HUES48 (cell line): ENCODE results near the gene PSMD6.
A peak's percentile ranks its signal among the peaks of the same experiment; 100 is the strongest.

Source experiments
- H3K27ac ChIP-seq: one replicate; pipeline ENCODE4 v1.7.0; 2013; ENCODE audit warnings: low read depth, low read length, inconsistent platforms
- H3K27me3 ChIP-seq: 2 replicates; pipeline ENCODE4 v1.6.1; 2013; ENCODE audit warnings: mild to moderate bottlenecking, low read length; ENCODE audit not compliant: control insufficient read depth, insufficient read depth
- H3K36me3 ChIP-seq: 2 replicates; pipeline ENCODE4 v1.6.1; 2013; ENCODE audit warnings: low read length; ENCODE audit not compliant: control insufficient read depth, insufficient read depth
- H3K4me1 ChIP-seq: 2 replicates; pipeline ENCODE4 v1.6.1; 2013; ENCODE audit warnings: mild to moderate bottlenecking, low read length; ENCODE audit not compliant: control insufficient read depth, insufficient read depth
- H3K4me3 ChIP-seq: 2 replicates; pipeline ENCODE4 v1.5.1; 2013; ENCODE audit warnings: mild to moderate bottlenecking, low read depth, low read length
- H3K9ac ChIP-seq: 2 replicates; pipeline ENCODE4 v1.6.1; 2013; ENCODE audit warnings: mild to moderate bottlenecking, low read depth, low read length, moderate library complexity
- H3K9me3 ChIP-seq: 2 replicates; pipeline ENCODE4 v1.6.1; 2013; ENCODE audit warnings: low read length; ENCODE audit not compliant: control insufficient read depth, insufficient read depth

The PSMD6 gene

GRCh38 chr3:63976872-63977200 is 46.5 kb downstream of the PSMD6 start:
- peaks cover 17% of the 10 kb centered on the region for H3K4me1 ChIP-seq
- peaks cover 18% of the 10 kb centered on the region for H3K36me3 ChIP-seq
- no peak overlapping the region for H3K9ac ChIP-seq
- H3K4me3 ChIP-seq: no peak overlapping the region
- no peaks in the 10 kb centered on the region for H3K9me3 ChIP-seq
- no peaks in the 10 kb centered on the region for H3K27me3 ChIP-seq
- no peak overlapping the region for H3K27ac ChIP-seq

GRCh38 chr3:63976161-63976871 is 47.0 kb downstream of the PSMD6 start:
- peaks cover 14% of the 10 kb centered on the region for H3K36me3 ChIP-seq
- H3K9ac ChIP-seq: no peak overlapping the region
- peaks cover 22% of the 10 kb centered on the region for H3K4me1 ChIP-seq
- H3K4me3 ChIP-seq: no peak overlapping the region
- no peak overlapping the region for H3K27ac ChIP-seq
- no peaks in the 10 kb centered on the region for H3K9me3 ChIP-seq
- no peaks in the 10 kb centered on the region for H3K27me3 ChIP-seq

GRCh38 chr3:63975723-63976122 is 47.6 kb downstream of the PSMD6 start:
- H3K4me3 ChIP-seq: no peak overlapping the region
- no peaks in the 10 kb centered on the region for H3K27me3 ChIP-seq
- H3K9ac ChIP-seq: no peak overlapping the region
- no peak overlapping the region for H3K27ac ChIP-seq
- peaks cover 8% of the 10 kb centered on the region for H3K36me3 ChIP-seq
- peaks cover 28% of the 10 kb centered on the region for H3K4me1 ChIP-seq
- H3K9me3 ChIP-seq: no peaks in the 10 kb centered on the region

GRCh38 chr3:63974451-63974850 is 48.8 kb downstream of the PSMD6 start:
- Histone ChIP-seq H3K4me3 (no peak overlapping the region), H3K27ac (no peak overlapping the region), H3K9me3 (no peaks in the 10 kb centered on the region), H3K4me1 (peaks cover 41% of the 10 kb centered on the region), H3K27me3 (no peaks in the 10 kb centered on the region), H3K9ac (no peak overlapping the region), H3K36me3 (no peaks in the 10 kb centered on the region)

- no peak overlapping the region for H3K27ac ChIP-seq
These were observed 49.9 kb downstream of the PSMD6 start for GRCh38 chr3:63973406-63973805.

GRCh38 chr3:63972987-63973386 is 50.3 kb downstream of the PSMD6 start:
- Histone ChIP-seq H3K4me3 (no peak overlapping the region), H3K9me3 (no peaks in the 10 kb centered on the region), H3K27ac (no peak overlapping the region), H3K27me3 (no peaks in the 10 kb centered on the region), H3K36me3 (no peaks in the 10 kb centered on the region), H3K9ac (no peak overlapping the region), H3K4me1 (peaks cover 56% of the 10 kb centered on the region)

More at GRCh38 chr3:63973406-63973805, 49.9 kb downstream of the PSMD6 start:
- no peaks in the 10 kb centered on the region for H3K36me3 ChIP-seq
- peaks cover 51% of the 10 kb centered on the region for H3K4me1 ChIP-seq
- no peak overlapping the region for H3K4me3 ChIP-seq
- H3K27me3 ChIP-seq: no peaks in the 10 kb centered on the region
- no peaks in the 10 kb centered on the region for H3K9me3 ChIP-seq
- H3K9ac ChIP-seq: no peak overlapping the region

GRCh38 chr3:63972196-63972595 is 51.1 kb downstream of the PSMD6 start:
- no peak overlapping the region for H3K9ac ChIP-seq
- H3K27me3 ChIP-seq: no peaks in the 10 kb centered on the region
- H3K4me3 ChIP-seq: no peak overlapping the region
- H3K4me1 ChIP-seq: peaks cover 63% of the 10 kb centered on the region
- H3K9me3 ChIP-seq: no peaks in the 10 kb centered on the region
- H3K27ac ChIP-seq: peak overlapping the region; percentile 9
- H3K36me3 ChIP-seq: no peaks in the 10 kb centered on the region

- Histone ChIP-seq H3K4me1 (peaks cover 71% of the 10 kb centered on the region), H3K4me3 (peak overlapping the region; percentile 44), H3K27ac (peak overlapping the region; percentile 85), H3K36me3 (no peaks in the 10 kb centered on the region), H3K9me3 (no peaks in the 10 kb centered on the region), H3K9ac (no peak overlapping the region), H3K27me3 (no peaks in the 10 kb centered on the region)
These were observed 52.4 kb downstream of the PSMD6 start for GRCh38 chr3:63970631-63971475.

GRCh38 chr3:63969876-63970275 is 53.4 kb downstream of the PSMD6 start:
- no peaks in the 10 kb centered on the region for H3K9me3 ChIP-seq
- peak overlapping the region; percentile 85 for H3K27ac ChIP-seq
- H3K4me3 ChIP-seq: no peak overlapping the region
- H3K27me3 ChIP-seq: no peaks in the 10 kb centered on the region
- peaks cover 77% of the 10 kb centered on the region for H3K4me1 ChIP-seq
- H3K36me3 ChIP-seq: no peaks in the 10 kb centered on the region
- no peak overlapping the region for H3K9ac ChIP-seq

- H3K27ac ChIP-seq: peak overlapping the region; percentile 67
- no peaks in the 10 kb centered on the region for H3K36me3 ChIP-seq
- no peaks in the 10 kb centered on the region for H3K27me3 ChIP-seq
- H3K9me3 ChIP-seq: no peaks in the 10 kb centered on the region
- H3K4me1 ChIP-seq: peaks cover 85% of the 10 kb centered on the region
- no peak overlapping the region for H3K4me3 ChIP-seq
- no peak overlapping the region for H3K9ac ChIP-seq
These were observed 54.5 kb downstream of the PSMD6 start for GRCh38 chr3:63968612-63969350.
